Vagina (tissue), 2 donors: ENCODE results near the gene CCDC88C. TPM values are rescaled to one million over a fixed set of nuclear protein-coding genes. Genes with fewer than 3 reads are reported as not detected.

Source experiments
- DNase-seq, 2 donors: peaks; one replicate each; pipeline ENCODE4 v3.0.0-alpha.2; 2017; ENCODE audit errors: extremely low spot score in 2 of 2
- H3K27ac ChIP-seq: fragments of 200-600 bp; sonication (generic); one replicate; pipeline ENCODE4 v1.5.1; 2019
- H3K27me3 ChIP-seq: fragments of 200-600 bp; sonication (generic); one replicate; pipeline ENCODE4 v1.5.1; 2019
- H3K36me3 ChIP-seq, 2 donors: fragments of 200-600 bp; sonication (generic); one replicate each; pipeline ENCODE4 v1.5.1; 2017 to 2019
- H3K4me1 ChIP-seq: fragments of 200-600 bp; sonication (generic); one replicate; pipeline ENCODE4 v1.5.1; 2019
- H3K4me3 ChIP-seq, 2 donors: fragments of 200-600 bp; sonication (generic); 1 replicate in 1 of 2; 2 replicates in 1 of 2; pipeline ENCODE4 v1.5.1; 2016 to 2019
- H3K9me3 ChIP-seq: fragments of 200-600 bp; sonication (generic); one replicate; pipeline ENCODE4 v1.5.1; 2019
- CTCF ChIP-seq, 3 experiments: fragments of 450-650 bp in 2 of 3; fragments of 200-600 bp in 1 of 3; sonication (generic) in 1 of 3; IDR thresholded peaks; one replicate each; pipeline ENCODE4 v1.5.1; 2017 to 2019; ENCODE audit warnings: antibody characterized with exemption in 3 of 3, mild to moderate bottlenecking in 2 of 3, moderate library complexity in 2 of 3
- POLR2A ChIP-seq, 2 donors: fragments of 450-650 bp; IDR thresholded peaks; one replicate each; pipeline ENCODE4 v1.6.1; 2017; ENCODE audit warnings: antibody characterized with exemption in 2 of 2, mild to moderate bottlenecking in 2 of 2, moderate library complexity in 2 of 2
- POLR2AphosphoS5 ChIP-seq, 2 donors: sonication (generic); formaldehyde crosslinking; IDR thresholded peaks; one replicate each; pipeline ENCODE4 v1.9.0; 2017; ENCODE audit warnings: antibody characterized with exemption in 2 of 2, mild to moderate bottlenecking in 2 of 2, low read depth in 1 of 2; ENCODE audit not compliant: insufficient read depth in 1 of 2
- intact Hi-C: fragments of 100-400 bp; cut with DNase I; formaldehyde crosslinking; loops from one replicate; pipeline ENCODE4 v1.15.1; 2023
- total RNA-seq: library from RNA; depleted of rRNA; stranded (reverse); fragments of >200 nt; gene quantifications from one replicate; pipeline ENCODE4 v1.2.3, GENCODE V29; 2016

CCDC88C gene
- total RNA-seq, 1 donor from 2014 or later = 42.2 TPM

DNA sequence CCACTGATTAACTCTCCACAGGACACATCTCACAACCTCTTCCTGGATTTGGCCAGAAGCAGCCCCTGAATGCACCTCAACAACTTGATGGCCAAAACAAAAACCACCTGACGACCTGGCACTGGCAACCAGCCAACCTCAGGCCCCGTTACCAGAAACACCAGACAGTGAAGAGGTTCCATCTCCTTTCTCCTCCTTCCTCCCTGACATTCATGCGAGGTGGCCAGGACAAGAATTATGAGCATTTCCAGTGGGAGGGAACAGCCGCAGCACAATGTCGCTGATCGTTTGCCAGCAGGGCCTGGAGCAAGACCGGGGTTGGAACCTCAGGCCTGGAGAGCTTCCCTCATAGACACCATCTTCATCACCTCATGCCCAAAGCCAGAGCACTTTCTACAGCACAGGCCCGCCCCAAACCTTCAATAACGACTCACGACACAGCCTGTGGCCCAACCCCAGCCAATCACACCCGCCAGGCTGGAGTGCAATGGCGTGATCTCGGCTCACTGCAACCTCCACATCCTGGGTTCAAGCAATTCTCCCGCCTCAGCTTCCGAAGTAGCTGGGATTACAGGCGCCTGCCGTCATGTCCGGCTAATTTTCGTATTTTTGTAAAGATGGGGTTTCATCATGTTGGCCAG is 48.7 kb downstream of the CCDC88C start:
- no peak overlapping the region for H3K27ac ChIP-seq

GRCh38 chr14:91367173-91368171 is 50.1 kb downstream of the CCDC88C start:
- H3K27me3 ChIP-seq = no peaks in the 10 kb centered on the region
- TF ChIP-seq POLR2AphosphoS5 (IDR thresholded peaks at IDR 0.05; ENCODE audit: insufficient read depth in 1 of 2, low read depth in 1 of 2) (no peak), POLR2A (IDR thresholded peaks at IDR 0.05) (no peak)
- no peak for DNase-seq
- no peaks in the 10 kb centered on the region for H3K9me3 ChIP-seq
- intact Hi-C loops = no loop called here
- no peaks in the 10 kb centered on the region for H3K36me3 ChIP-seq
- H3K4me1 ChIP-seq = peaks cover 45% of the 10 kb centered on the region
- H3K27ac ChIP-seq = no peak overlapping the region
- no peak overlapping the region for H3K4me3 ChIP-seq

More for the DNA sequence above, 48.7 kb downstream of the CCDC88C start:
- intact Hi-C loops = no loop called here
- H3K9me3 ChIP-seq = no peaks in the 10 kb centered on the region
- no peak for DNase-seq
- no peak for TF ChIP-seq POLR2A (IDR thresholded peaks at IDR 0.05)
- TF ChIP-seq CTCF (IDR thresholded peaks at IDR 0.05) = no peak
- no peak for TF ChIP-seq POLR2AphosphoS5 (IDR thresholded peaks at IDR 0.05; ENCODE audit: insufficient read depth in 1 of 2, low read depth in 1 of 2)
- no peaks in the 10 kb centered on the region for H3K36me3 ChIP-seq
- peaks cover 58% of the 10 kb centered on the region for H3K4me1 ChIP-seq
- no peaks in the 10 kb centered on the region for H3K27me3 ChIP-seq
- no peak overlapping the region for H3K4me3 ChIP-seq

- H3K36me3 ChIP-seq = no peaks in the 10 kb centered on the region
- H3K27me3 ChIP-seq = no peaks in the 10 kb centered on the region
- DNase-seq = no peak
- H3K4me3 ChIP-seq = no peak overlapping the region
- peaks cover 38% of the 10 kb centered on the region for H3K4me1 ChIP-seq
- TF ChIP-seq POLR2A (IDR thresholded peaks at IDR 0.05) (no peak), CTCF (IDR thresholded peaks at IDR 0.05) (no peak), POLR2AphosphoS5 (IDR thresholded peaks at IDR 0.05; ENCODE audit: insufficient read depth in 1 of 2, low read depth in 1 of 2) (no peak)
- no peaks in the 10 kb centered on the region for H3K9me3 ChIP-seq
- no peak overlapping the region for H3K27ac ChIP-seq
- intact Hi-C loops = no loop called here
Observed at GRCh38 chr14:91366749-91367148, 50.9 kb downstream of the CCDC88C start.

DNA sequence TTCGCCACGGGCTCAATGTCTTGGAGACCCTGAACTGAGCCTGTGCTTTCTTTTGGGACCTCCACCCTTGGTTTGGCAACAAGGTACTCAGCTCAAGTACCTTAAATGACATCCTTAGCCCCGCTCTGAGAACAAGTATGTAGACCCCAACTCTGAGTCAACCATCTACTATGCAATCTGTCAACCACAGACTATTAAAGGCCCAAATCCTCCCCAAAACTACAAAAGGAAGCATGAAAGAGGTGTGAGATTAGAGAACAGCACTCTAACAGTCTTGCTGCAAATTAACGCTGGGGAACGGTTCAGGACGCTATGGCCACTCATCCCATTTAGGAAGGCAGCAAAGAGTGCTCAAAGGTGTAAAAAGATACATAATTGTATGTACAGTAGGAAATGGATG is 52.1 kb downstream of the CCDC88C start:
- Histone ChIP-seq H3K9me3 (no peaks in the 10 kb centered on the region), H3K36me3 (no peaks in the 10 kb centered on the region), H3K4me1 (peaks cover 26% of the 10 kb centered on the region), H3K27me3 (no peaks in the 10 kb centered on the region), H3K27ac (no peak overlapping the region), H3K4me3 (no peak overlapping the region)
- DNase-seq = no peak
- intact Hi-C loops = no loop called here
- TF ChIP-seq POLR2AphosphoS5 (IDR thresholded peaks at IDR 0.05; ENCODE audit: insufficient read depth in 1 of 2, low read depth in 1 of 2) (no peak), CTCF (IDR thresholded peaks at IDR 0.05) (no peak), POLR2A (IDR thresholded peaks at IDR 0.05) (no peak)

DNA sequence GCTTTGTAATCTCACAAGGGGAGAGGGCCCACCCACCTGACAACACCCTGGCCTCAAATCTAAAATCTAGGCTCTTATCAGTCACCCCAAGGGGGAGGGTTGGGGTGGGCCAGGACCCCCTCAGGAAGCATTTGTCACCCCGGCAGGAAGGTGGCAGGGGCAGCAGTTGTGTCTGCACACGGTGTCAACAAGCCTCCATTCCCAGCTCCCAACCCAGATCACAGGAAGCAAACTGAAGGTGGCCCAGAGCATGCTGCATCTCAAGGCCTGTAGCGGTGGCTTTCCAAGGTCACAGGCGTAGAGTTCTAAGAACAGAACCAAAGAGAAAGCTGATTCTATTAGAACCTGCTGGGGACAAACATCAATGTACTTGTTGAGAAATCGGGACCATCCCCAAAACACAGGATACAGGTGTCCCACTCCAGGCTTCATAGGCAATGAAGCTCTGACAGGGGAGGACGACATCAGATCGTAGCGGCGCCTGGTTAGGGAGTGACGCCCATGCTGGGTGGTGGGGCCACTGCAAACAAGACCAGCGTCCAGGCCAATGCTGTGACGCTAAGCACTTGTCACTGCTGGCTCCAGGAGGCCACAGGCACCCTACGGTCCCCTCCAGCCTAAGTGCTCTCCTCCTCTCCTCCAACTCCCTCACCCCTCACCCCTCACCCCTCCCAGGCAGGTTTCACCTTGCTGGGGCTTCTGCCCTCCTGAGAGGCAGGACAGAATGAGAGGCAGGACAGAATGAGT is 52.9 kb downstream of the CCDC88C start:
- Histone ChIP-seq H3K4me1 (peaks cover 17% of the 10 kb centered on the region), H3K36me3 (no peaks in the 10 kb centered on the region), H3K27ac (no peak overlapping the region), H3K4me3 (no peak overlapping the region), H3K9me3 (no peaks in the 10 kb centered on the region), H3K27me3 (no peaks in the 10 kb centered on the region)
- DNase-seq = no peak
- intact Hi-C loops = no loop called here
- no peak for TF ChIP-seq POLR2AphosphoS5 (IDR thresholded peaks at IDR 0.05; ENCODE audit: insufficient read depth in 1 of 2, low read depth in 1 of 2)
